GM19452 (cell line): ENCODE measurements around the gene ZNF423.

Experiments
- ATAC-seq: cut with Tn5 transposase; IDR thresholded peaks from one replicate; pipeline ENCODE4 v1.9.1; 2021; ENCODE audit not compliant: unreplicated experiment

The ZNF423 gene

GRCh38 chr16:49788986-49789385 is 66.9 kb downstream of the ZNF423 start:
- no peak for ATAC-seq

- no peak for ATAC-seq
Observed at GRCh38 chr16:49788572-49788971, 67.3 kb downstream of the ZNF423 start.

- ATAC-seq = no peak
Observed at GRCh38 chr16:49786926-49787557, 68.9 kb downstream of the ZNF423 start.

GRCh38 chr16:49785970-49786369 is 69.9 kb downstream of the ZNF423 start:
- ATAC-seq = no peak

GRCh38 chr16:49782405-49782804 is 73.5 kb downstream of the ZNF423 start:
- no peak for ATAC-seq

- no peak for ATAC-seq
Observed at GRCh38 chr16:49781401-49781800, 74.5 kb downstream of the ZNF423 start.

GRCh38 chr16:49780433-49780832 is 75.5 kb downstream of the ZNF423 start:
- no peak for ATAC-seq

- ATAC-seq = no peak
Observed at GRCh38 chr16:49779979-49780378, 75.9 kb downstream of the ZNF423 start.

GRCh38 chr16:49778202-49778930 is 77.5 kb downstream of the ZNF423 start:
- no peak for ATAC-seq

GRCh38 chr16:49776734-49777133 is 79.2 kb downstream of the ZNF423 start:
- no peak for ATAC-seq

- ATAC-seq = no peak
Observed at GRCh38 chr16:49776085-49776595, 79.8 kb downstream of the ZNF423 start.

GRCh38 chr16:49775581-49775980 is 80.3 kb downstream of the ZNF423 start:
- no peak for ATAC-seq

GRCh38 chr16:49775018-49775417 is 80.9 kb downstream of the ZNF423 start:
- no peak for ATAC-seq

GRCh38 chr16:49773534-49774475 is 82.1 kb downstream of the ZNF423 start:
- ATAC-seq = no peak

- ATAC-seq = no peak
Observed at GRCh38 chr16:49767998-49768397, 87.9 kb downstream of the ZNF423 start.

- ATAC-seq = no peak
Observed at GRCh38 chr16:49767414-49767813, 88.5 kb downstream of the ZNF423 start.

GRCh38 chr16:49766225-49766624 is 89.7 kb downstream of the ZNF423 start:
- no peak for ATAC-seq

- ATAC-seq = no peak
Observed at GRCh38 chr16:49763826-49764225, 92.1 kb downstream of the ZNF423 start.

- no peak for ATAC-seq
Observed at GRCh38 chr16:49760815-49761214, 95.1 kb downstream of the ZNF423 start.

GRCh38 chr16:49757559-49758069 is 98.3 kb downstream of the ZNF423 start:
- no peak for ATAC-seq
